HG02884 (cell line): ENCODE data around the gene NAP1L4.

Experiments used
- ATAC-seq: cut with Tn5 transposase; IDR thresholded peaks from one replicate; pipeline ENCODE4 v1.9.1; 2021; ENCODE audit warnings: mild to moderate bottlenecking, moderate library complexity; ENCODE audit not compliant: unreplicated experiment

Gene NAP1L4

DNA sequence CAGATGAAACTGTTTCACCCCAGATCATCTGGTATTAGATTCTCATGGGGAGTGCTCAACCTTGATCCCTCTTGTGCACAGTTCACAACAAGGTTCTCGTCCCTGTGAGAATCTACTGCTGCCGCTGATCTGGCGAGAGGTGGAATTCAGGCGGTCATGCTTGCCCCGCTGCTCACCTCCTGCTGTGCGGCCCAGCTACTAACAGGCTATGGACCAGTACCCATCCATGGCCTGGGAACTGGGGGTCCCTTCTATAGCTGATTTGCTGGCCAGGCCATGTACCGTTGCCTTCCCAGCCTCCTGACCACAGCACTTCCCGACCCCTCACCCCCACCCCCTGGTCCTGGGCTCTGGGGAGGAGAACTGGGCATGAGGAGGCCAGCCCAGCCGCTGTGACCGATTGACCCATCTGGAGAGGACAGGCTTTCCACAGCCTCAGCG, 65.5 kb downstream of the NAP1L4 start:
- ATAC-seq: no peak

DNA sequence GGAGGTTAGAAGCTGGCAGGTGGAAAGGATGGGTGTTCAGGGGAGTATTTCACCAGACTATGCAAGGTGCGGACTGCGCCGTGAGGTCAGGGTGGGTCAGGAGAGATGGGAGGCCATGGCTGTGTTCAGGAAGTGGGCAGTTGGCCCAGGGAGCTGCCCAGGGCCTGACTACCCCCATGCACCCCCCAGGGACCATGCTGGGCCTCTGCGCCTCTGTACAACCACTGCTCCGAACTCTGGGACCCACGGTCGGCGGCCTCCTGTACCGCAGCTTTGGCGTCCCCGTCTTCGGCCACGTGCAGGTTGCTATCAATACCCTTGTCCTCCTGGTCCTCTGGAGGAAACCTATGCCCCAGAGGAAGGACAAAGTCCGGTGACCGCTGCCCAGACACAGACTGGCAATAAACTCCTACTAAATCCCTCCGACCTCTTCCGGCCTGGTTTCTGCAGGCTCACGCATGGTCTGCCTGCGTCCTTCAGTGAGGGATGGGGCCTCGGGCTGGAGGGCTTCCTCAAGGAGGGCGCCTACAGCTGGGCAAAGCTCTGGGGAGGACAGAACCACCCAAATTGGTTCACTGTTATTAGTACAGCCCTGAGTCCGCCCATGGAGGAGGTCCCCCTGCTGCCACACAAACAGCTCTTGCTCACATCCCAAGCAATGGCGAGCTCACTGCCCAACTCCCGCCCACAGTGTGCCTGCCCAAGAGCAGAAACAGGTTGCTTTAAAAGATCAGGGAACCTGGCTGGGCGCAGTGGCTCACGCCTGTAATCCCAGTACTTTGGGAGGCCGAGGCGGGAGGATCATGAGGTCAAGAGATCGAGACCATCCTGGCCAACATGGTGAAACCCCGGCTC, 67.1 kb downstream of the NAP1L4 start:
- ATAC-seq: no peak

DNA sequence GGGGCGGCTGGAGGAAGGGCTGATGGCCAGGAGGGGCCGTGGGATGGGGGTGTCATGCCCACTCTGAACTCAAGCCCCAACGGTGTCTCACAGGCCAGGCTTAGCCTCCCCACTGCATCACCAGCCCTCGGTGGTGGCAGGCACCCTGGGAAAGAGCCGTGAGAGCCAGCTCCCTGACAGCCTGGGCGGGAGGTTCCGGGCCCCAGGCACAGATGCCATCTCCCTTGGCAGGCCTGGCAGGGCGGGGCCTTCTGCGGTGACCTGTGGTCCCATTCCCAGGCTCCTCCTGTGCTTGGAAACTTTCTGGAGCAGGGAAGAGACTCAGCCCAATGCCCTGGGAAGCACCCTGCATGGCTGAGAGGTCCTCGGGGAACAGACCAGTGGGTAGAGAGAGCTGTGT, 67.7 kb downstream of the NAP1L4 start:
- no peak for ATAC-seq

DNA sequence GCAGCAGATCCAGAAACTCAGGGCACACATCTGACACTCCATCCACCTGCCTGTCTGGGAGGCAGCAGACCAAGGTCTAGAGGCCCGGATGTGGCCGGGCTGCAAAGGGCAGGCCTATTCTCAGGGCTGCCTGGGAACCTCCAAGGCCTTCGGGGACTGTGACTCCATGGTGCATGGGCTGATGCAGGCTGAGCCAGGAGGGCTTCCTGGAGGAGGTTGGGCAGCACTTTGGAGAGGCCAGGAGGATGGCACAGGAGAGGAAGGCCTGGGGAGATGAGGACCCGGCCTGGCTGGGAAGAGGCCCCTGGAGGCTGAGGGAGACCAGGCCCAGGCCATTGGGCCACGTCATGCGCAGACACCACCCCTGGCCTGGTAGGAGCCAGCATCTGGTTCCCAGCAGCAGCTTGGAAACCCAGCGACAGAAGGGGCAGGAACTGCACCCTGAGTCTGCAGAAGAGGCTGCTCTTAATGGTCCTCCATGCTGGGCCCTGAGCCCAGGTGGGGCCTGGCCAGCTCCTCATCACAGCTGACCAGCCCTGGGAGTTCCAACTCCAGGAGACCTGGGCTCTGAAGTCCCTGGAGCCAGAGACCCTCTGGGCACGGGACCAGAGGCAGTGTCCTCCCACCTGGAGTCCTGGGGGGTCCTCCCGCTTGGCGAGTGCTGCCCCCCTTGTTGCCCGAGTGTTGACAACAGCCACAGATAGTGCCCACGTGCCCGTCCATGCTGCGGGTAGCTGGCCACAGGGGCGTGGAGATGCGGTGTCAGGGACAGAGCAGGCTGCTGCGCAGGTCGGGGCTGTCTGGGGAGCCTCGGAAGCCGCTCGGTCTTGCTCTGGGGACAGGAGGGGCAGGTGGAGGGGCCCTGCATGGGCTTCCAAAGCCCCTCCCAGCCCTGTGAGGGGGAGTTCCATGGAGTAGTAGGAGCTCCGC, 68.4 kb downstream of the NAP1L4 start:
- ATAC-seq: no peak

DNA sequence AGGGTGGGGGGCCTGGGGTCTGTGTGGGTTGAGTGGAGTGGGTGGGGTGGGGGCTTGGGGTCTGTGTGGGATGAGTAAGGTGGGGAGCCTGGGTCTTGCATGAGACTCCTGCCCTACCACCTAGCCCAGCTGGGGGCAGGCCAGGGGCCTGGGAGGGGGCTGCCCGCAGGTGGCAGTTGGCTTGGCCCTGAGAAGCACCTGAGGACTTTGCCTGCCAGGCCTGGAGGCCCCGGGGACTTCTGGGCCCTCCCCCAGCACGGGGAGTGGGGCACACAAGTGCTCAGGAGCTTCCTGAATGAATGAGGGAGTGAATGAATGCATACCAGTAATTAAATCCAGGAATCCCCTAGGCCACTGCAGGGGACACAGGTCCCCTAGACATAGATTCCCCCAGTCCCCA, 69.5 kb downstream of the NAP1L4 start:
- no peak for ATAC-seq

DNA sequence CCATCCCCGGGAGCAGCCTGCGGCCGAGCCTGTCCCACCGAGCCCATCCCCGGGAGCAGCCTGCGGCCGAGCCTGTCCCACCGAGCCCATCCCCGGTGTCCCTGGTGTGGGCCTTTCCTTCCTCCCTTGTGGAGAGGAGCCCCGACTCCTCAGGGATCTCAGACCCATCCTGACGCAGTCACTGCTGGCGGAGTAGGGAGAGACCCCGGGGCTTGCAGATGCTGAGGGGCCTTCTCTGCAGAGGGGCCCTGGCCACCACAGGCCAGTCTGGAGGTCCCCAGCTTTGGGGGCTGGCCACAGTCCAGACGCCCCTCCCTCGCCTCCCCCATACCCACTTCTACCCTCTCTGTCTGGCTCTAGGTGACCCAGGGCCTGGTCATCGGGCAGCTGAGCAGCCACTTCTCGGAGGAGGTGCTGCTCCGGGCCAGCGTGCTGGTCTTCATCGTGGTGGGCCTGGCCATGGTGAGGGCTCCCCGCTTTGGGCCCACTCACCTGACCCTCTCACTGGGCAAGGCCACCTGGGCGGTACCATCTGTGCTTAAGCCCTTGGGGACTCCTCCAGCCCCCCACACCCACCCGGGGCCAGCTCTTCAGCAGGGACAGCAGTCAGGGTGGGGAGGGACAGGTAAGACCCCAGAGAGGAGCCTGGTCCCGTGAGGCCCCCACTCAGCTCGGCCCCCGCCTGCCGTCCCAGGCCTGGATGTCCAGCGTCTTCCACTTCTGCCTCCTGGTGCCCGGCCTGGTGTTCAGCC, 70.2 kb downstream of the NAP1L4 start:
- no peak for ATAC-seq

DNA sequence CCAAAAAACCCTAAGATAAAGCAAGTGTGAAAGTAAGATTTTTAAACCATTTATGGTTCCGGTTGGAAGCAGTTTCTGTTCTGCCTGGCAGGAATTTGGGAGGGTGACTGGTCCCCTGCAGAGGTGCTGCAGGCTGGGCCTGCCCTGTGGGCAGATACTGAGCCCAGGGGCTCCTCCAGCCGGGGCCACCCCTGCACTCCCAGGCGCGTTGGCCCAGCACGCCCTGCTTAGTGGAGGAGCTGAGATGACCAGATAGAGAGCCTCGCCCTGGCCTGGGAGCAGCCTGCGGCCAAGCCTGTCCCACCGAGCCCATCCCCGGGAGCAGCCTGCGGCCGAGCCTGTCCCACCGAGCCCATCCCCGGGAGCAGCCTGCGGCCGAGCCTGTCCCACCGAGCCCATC, 70.9 kb downstream of the NAP1L4 start:
- ATAC-seq: no peak

DNA sequence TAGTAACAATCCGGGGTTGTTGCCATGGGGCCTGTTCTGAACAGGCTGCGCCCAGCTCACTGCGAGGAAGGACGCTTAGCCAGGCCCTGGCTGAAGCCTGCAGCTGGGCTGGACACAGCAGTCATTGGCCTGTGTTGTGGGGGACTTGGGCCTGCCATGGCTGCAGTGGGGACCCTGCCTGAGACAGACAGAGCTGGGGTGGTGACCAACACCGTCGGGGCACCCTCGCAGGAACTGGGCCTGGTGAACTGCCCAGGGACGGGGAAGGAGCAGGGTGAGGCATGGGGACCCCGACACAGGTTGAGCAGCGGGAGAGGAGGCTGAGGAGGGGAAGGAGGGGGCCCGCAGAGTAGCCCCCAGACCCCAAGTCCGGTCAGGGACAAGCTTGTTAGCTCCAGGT, 71.8 kb downstream of the NAP1L4 start:
- no peak for ATAC-seq

DNA sequence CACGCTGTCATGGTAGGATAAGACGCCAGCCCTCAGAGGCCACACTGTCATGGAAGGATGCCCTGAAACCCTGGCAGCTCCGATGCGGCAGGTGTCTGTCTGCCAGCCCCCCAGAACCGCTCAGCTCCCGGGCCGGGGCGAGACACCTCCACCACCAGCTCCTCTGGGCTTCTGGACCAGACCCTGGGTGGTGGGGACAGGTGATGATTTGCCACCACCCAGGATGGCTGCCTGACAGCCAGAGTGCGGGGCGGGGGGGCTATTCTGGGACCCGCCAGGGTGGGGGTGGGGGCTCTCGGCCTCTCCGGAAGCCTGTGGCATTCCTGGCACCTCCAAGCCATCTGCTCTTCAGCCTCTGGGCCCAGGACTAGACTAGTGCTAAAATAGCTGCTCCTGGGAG, 72.3 kb downstream of the NAP1L4 start:
- ATAC-seq: no peak

DNA sequence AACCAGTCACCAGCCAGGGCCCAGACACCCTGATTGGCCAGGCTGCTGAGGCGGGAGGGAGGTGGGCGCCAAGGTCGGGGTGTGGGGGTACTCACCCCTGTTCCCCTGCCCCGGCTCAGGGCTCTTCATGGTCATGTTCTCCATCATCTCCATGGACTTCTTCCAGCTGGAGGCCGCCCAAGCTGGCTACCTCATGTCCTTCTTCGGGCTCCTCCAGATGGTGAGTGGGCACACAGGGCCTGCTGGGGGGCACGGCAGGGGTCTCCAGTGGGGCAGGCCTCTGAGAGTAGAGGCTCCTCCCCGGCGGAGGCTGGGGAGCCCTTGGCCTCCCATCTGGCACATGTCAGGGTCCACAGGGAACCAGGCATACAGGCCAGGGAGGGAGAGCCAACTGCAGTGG, 72.9 kb downstream of the NAP1L4 start:
- no peak for ATAC-seq

DNA sequence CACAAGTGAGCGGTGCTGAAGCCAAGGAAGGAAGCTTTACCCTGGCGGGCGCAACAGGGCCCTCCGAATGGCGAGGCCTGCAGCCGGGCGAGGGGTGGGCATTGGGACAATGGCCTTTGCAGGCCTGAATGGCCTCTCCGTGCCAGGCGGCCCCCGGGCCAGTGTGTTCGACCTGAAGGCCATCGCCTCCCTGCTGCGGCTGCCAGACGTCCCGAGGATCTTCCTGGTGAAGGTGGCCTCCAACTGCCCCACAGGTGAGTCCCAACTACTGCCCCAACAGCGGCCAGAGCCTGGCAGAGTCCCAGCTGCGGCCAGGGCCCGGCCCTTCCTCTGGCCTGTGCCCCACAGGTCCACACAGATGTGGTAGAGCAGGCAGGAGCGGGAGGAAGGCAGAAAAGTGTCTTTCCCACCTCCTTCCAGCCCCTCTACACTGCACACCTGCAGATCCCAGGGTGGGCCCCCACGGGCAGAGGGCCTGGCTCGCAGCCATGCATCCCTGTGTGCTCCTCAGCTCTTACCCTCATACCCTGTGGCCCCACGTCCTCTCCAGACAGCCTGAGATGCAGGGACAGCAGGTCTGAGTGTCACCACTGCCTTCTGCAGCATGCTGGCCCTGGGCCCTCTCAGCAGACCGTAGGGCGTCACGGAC, 74.2 kb downstream of the NAP1L4 start:
- ATAC-seq: no peak

DNA sequence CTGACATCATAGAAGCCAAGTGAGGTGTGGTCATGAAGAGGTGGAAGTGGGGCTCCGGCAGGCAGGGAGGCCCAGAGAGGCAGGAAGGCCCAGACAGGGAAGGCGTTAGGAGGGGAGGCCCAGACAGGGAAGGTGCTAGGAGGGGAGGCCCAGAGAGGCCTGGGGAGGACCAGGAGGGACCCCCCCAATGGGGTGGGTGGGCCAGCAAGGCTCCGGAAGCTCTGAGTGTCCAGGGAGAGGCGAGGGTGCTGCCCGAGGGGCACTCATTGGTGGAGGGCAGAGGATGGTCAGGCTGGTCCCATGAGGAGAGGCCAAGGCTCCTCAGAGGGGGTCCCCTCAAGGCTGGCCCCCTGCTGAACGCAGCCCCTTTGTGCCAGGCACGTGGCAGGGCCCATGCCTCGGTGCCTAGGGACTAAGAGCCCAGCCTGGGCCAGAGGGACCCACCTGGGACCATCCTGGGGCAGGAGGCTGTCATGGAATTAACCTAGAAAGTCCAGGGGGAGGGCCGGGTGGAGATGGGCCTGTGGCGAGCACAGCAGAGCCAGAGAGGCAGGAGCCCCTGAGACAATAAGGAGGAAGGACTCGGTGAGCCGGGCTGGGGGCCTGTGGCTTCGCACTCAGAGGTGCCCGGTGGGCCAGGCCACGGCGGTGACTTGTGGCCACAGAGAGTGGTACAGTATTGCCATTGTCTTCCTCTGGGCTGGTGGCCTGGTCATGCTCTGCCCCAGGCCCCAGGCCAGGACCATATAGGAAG, 75.1 kb downstream of the NAP1L4 start:
- ATAC-seq: no peak

DNA sequence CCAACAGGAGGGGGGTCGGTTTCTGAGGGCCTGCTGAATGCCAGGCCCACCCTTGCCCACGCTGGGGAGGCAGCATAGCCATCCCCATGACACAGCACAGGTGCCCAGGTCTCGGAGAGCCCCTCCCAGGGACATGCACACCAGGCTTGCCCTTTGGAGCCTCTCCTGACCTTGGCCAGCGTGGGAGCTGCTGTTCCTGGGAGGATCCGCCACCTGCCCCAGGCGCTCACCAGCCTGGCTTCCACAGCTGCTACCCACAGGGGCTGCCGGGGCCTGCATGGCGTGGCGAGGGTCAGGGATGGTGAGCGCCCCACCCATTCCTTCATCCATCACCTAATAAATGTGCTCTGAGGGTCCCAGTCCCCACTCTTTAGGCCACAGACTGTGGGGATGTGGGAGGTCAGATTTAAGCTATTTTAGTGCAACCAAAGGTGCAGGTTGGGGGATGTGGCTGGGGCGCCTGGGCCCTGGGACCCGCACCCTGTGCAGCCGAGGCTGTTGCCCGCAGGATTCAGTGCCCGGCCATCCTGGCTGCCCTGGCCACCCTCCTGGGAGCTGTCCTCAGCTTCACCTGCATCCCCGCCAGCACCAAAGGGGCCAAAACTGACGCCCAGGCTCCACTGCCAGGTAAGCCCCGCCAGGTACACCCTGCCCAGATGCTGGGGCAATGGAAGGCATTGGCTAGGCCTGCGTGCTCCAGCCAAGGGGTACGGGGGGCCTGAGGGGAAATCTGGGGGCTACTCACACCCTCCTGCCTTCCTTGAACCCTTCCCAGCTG, 75.8 kb downstream of the NAP1L4 start:
- no peak for ATAC-seq

DNA sequence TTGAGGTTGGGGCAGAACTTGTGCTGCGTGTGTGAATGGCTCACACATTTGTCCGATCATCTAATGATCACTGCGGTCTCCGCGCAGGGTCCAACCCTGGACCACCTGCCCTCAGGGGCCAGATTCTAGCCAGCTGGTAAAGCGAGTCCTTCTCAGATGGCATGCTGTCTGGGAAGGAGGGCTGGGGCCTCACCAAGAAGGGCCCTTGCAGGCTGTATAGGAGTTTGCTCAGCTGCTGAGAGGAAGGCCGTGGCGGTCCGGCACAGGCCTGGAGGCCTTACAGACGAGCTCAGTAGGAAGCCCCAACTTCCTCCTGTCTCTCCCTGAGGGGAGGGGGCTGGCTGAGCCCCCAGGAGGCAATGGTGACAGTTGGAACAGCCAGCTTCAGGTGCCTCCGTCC, 76.7 kb downstream of the NAP1L4 start:
- ATAC-seq: no peak

DNA sequence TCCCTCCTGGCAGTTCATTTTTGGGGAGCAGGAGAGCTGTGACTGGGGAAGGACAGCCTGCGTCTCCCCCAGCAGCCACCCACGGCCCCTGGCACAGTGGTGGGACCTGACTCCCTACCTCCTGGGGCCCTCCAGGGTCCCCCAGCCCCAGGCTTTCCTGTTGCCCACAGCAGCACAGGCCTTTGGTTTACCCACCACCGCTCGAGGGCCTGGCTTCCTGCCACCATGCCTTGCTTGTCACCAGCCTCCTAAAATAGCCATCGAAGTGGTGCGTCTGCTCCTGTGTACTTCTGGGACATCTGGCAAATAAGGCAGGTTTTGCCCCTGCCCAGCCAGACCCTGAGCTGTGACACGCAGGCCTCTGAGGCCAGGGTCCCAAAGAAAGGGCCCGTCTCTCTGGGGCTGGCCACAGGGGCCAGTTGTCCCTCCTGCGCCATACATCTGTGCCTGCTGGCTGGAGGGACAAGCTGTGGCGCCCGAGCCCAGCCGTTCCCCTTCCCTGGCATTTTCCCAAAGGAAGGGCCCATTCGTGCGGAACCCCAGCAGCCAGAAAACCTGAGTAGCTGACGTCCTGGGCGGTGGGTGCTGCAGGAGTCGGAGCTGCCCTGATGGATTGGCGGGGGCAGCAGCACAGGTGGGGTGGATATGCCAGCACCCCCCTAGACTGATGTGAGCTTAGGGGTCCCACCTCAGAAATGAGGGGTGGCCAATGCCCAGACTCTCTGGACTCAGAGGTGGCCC, 77.5 kb downstream of the NAP1L4 start:
- ATAC-seq: no peak

DNA sequence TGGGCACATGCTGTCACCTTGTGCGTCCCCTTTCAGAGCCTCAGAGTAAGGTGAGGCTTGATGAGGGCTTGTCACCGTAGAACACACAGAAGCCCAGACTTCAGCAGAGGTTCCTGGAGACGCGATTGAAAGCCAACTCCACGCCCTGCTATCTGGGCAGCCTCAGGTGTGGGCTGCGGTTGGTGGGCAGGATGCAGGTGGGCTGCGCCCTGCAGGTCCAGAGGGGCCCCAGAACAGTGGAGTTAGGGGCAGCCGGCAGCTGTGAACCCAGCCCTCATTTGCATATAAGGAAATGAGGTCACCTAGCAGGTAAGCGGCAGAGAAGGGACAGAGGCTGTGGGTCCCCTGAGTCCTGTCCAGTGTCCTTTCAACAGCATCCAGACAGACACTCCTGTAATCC, 78.4 kb downstream of the NAP1L4 start:
- no peak for ATAC-seq

DNA sequence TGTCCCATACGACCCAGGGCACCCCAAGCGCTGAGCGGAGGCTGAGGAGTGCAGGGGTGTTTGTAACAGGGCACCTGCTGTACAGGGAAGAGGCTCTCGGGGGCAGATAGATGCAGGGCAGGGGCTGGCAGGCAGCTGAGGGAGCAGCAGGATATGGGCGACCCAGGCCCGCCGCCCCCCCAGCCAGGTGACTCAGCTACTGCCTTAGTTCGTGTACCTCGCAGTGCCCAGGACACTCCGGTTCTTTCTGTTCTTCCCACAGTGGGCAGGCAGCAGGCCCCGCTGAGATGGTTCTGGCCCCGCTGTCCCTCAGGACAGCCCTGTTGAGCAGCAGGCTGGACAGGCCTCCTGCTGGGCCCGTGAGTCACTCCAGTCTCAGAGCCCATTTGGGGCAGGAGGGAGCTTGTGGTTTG, 79.1 kb downstream of the NAP1L4 start:
- ATAC-seq: no peak

DNA sequence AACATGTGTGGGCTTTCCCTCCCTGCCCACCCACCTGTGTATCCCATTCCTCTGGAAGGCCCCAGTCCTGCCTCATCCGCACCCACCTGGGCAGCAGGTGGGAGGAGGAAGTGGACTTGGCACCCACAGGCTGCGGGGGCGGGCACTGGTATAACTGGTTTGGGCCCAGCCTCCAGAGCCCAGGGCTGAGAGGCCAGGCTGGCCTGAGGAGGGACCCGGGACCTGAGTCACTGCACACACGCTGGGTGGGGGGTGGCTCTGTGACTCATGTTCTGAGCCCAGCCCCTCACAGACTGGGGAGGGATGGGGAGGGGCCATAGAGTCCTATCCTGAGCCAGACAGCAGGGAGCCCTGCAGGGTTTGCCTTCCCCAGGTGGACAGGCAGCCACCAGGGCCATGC, 79.6 kb downstream of the NAP1L4 start:
- ATAC-seq: no peak
